NCI-H2029 (cell line): ENCODE data around the gene MTURN.

Experiments used
- DNase-seq: peaks from one replicate; lab custom pipeline; 2025; lab: John Stamatoyannopoulos, UW

MTURN gene

GRCh38 chr7:30136117-30136731 is 1.4 kb downstream of the MTURN start:
- DNase-seq, result no peak

GRCh38 chr7:30136743-30137485 is 2.1 kb downstream of the MTURN start:
- DNase-seq, result no peak

GRCh38 chr7:30139836-30140384 is 5.1 kb downstream of the MTURN start:
- DNase-seq, result no peak

- DNase-seq, result no peak
Measured at GRCh38 chr7:30140456-30140855, 5.7 kb downstream of the MTURN start.

GRCh38 chr7:30142710-30143109 is 7.9 kb downstream of the MTURN start:
- peak; percentile 27 for DNase-seq

- DNase-seq, result peak; percentile 36
Measured at GRCh38 chr7:30143748-30144251, 9.0 kb downstream of the MTURN start.

- DNase-seq, result no peak
Measured at GRCh38 chr7:30144657-30145306, 10.0 kb downstream of the MTURN start.

- DNase-seq, result no peak
Measured at GRCh38 chr7:30145426-30145970, 10.7 kb downstream of the MTURN start.

GRCh38 chr7:30146127-30146612 is 11.4 kb downstream of the MTURN start:
- DNase-seq, result no peak

GRCh38 chr7:30147223-30147622 is 12.4 kb downstream of the MTURN start:
- no peak for DNase-seq

- DNase-seq, result no peak
Measured at GRCh38 chr7:30147785-30148184, 13.0 kb downstream of the MTURN start.

- DNase-seq, result no peak
Measured at GRCh38 chr7:30148426-30148825, 13.6 kb downstream of the MTURN start.

GRCh38 chr7:30148951-30149459 is 14.2 kb downstream of the MTURN start:
- DNase-seq, result peak; percentile 57

GRCh38 chr7:30149640-30150272 is 15.0 kb downstream of the MTURN start:
- DNase-seq, result no peak

GRCh38 chr7:30150711-30151110 is 15.9 kb downstream of the MTURN start:
- no peak for DNase-seq

GRCh38 chr7:30154111-30154587 is 19.4 kb downstream of the MTURN start:
- DNase-seq, result no peak

- no peak for DNase-seq
Measured at GRCh38 chr7:30155481-30155880, 20.7 kb downstream of the MTURN start.

- no peak for DNase-seq
Measured at GRCh38 chr7:30157204-30157603, 22.4 kb downstream of the MTURN start.

- DNase-seq, result no peak
Measured at GRCh38 chr7:30159163-30159562, 24.4 kb downstream of the MTURN start.

GRCh38 chr7:30159698-30160143 is 24.9 kb downstream of the MTURN start:
- no peak for DNase-seq

- no peak for DNase-seq
Measured at GRCh38 chr7:30160329-30160728, 25.5 kb downstream of the MTURN start.
